Measurements from ENCODE around the gene NR3C1.

The NR3C1 gene

DNA sequence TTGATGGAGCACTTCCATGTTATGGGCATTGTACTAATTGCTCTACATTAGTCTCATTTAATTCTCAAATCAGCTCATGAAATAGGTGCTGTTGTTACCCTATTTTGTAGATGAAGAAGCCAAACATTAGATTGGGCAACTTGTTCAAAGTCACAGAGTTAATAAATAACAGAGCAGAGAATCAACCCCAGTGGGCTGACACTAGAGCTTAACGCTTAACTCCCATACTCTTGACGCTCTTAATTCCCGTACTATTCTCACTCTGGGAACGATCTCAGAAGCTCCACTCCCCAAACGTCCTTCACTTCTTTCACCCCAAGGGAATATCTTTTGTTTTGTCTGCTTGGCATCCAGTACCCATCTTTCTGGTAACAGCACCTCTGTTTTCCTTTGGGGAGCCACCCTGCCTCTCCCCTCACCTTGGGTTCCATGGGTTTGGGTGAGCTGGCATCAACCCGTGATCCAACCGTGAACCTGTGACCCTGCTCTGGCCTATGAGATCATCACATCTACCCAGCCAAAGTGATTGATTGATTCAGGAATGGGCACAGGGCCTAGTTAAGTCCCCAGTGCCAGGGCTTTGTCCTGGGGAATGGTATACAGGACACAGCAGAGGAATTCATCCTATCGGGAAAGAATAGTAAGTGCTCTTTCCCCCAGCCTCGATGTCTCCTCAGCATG is 169.2 kb downstream of the NR3C1 start:
- no peak for DNase-seq (ENCODE audit: low read depth, low spot score)

DNA sequence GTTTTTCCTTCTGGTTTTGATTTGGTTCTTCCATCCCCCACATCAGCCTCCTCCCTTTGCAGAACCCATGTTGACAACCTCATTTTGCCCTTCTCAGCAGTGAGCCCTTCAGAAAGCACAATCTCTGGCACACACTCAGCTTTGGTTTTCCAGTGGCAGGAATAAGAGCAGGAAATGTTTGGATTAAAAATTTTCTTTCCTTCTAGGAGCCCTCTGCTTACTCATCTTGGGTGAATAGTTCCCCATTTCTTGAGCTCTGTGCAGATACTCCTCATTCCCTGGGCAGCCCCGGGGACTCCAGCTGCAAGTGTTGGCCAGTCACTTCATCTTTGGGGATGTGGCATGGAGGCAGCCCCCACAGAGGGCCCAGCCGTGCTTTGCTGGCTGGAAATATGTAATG is 170.5 kb downstream of the NR3C1 start:
- no peak for DNase-seq (ENCODE audit: low read depth, low spot score)

DNA sequence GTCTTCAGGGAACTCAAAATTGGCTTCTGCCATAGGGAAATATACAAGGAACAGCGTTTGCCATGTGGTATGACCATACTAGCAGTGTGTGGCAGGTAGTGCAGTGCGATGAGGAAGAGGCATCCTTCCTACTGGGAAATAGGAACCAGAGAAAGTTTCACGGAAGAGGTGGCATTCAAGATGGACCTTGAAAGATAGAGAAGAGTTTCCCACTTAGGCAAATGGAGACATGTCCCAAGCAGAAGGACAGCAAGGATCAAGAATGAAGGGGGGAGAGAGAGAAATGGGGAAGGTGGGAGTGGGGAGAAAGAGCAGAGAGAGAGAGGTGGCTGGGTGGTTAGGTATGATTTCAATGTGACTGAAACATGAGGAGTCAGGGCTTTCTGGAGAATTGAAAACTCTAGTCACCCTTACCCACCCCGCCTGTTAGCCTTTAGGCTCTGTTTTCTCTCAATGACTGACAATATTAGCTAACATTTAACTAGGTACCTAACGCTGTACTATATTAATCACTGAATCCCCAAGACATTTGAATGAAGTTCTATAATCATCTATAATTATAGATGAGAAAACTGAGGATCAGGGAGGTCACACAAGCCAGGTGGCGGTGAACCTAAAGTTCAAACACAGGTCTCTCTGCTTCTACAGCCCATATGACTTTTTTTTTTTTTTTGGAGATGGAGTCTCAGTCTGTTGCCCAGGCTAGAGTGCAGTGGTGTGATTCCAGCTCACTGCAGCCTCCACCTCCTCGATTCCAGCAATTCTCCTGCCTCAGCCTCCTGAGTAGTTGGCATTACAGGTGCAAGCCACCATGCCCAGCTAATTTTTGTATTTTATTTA is 171.3 kb downstream of the NR3C1 start:
- DNase-seq (ENCODE audit: low read depth, low spot score): no peak

DNA sequence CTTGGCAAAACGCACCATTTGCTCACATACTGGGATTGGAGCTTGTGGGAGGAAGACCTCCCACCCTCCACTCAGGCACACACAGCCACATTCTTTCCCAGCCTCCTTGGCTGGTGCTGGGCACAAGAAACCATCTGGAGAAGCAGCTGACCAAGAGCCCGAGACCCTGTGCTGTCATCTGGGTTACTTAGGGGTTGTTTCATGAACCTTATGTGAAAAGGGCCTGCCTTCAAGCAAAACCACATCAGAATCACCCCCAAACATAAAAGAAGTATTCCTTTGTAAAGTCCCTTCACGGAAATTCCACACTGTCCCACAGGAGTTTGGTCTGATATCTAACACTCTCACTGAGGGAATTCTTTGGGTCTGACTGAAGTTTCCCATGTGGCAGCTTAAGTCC is 172.1 kb downstream of the NR3C1 start:
- DNase-seq (ENCODE audit: low read depth, low spot score): no peak

DNA sequence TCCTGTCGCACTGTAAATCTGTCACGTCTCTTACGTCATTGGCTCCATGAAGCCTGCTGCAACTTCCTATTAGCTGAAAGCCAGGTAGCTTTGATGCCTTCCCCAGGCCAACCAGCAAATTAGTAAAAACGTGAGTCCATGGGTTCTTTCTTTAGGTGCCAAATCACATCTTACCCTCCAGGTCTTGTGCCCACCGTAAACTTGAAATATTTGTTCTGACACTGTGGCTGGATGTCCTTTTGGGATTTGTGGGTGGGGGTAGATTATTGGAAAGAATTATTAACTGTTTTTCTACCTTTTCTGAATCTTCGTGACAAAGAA is 172.8 kb downstream of the NR3C1 start:
- DNase-seq (ENCODE audit: low read depth, low spot score): no peak

DNA sequence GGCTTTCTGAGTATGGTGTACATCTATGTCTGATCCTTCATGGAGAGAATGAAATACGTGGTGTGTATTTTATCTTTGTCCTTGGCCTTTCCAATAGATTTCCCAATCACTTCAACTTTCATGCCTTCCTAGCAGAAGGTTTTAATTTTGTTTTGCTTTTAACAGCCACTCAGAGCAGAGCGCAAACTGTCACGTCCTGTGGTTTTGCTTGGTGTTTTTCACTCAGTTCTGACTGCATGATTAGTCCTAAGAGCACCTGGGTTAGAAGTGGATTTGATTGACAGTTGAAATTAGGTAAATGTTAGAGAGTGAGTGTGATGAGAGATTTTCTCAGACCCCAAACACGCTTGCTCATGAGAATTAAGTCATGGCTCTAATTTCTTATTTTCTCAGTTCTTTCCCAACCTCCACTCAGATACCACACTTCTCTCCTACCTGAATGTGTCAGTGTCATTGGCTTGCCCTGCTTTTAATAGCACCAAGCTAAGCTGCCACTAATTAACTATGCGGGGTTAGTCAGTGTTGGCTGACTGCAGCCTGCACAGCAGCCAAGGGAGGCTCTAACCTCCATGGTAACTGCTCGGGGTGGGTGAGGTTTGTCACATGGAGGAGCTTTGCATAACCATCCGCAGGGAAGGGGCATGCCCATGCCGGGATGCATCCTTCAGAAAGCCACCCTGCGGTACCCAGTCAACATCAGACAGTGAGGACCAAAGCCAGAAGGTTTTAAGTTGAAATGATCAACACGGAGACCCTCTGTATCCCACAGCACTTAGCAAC is 173.4 kb downstream of the NR3C1 start:
- no peak for DNase-seq (ENCODE audit: low read depth, low spot score)

DNA sequence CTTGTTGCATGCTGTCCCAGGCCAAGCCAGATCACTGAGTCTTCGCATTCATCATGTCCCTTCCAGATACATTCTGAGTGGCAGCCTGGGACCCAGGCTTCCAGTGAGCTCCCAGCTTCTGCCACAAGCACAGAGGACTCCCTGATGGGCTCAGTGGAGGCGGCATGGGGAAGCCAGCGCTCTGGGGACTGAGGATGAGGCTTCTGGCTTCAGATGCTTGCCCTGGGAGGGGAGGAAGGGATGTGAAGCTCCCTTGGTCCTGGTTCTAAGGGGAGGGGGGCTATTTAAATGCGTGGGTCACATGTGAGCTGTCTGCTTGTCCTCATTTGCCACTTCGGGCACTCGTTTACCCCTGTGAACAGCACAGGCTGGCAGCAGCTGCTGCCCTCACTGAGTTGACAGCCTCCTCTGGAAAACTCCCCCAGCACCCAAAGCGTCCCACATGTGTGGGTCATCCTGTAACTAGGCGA is 174.0 kb downstream of the NR3C1 start:
- DNase-seq (ENCODE audit: low read depth, low spot score): no peak

DNA sequence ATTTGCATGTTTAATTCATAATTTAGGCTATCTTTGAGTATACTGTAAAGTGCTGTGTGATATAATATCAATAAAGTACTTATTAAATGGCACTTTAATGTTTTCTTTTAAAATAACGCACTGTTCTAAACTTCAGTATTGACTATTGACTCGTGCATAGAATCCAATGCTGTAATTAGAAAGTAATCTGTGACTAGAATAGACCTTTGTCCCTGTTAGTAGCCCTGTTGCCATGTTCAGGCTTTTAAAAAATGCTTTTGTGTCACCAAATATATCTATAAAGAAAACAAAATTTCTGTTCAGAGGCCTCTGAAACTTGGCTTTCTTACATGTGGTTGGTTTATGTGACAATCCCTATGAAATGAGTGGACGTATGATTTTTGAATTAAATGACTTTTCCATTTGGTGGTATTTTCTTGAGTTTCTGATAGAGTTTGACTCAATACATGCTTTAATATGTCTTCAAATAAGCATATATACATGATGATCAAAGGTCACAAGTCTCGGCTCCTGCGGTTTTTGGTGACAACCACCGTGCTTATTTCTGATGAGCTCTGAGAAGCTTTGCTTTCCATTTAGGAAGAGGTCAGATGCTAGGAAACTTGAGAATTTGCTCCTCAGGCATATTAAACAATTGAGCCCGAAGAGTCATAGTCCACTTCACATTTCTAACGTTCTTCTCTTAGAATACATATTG is 174.7 kb downstream of the NR3C1 start:
- DNase-seq (ENCODE audit: low read depth, low spot score): no peak
